HG03460 (cell line): ENCODE results near the gene SCN1B.
"Not testable (repeated sequence)": the region's sequence is repeated elsewhere in the genome, so short reads cannot be mapped to it uniquely, and the experiment has no call there.

Experiments used
- ATAC-seq: cut with Tn5 transposase; IDR thresholded peaks from one replicate; pipeline ENCODE4 v1.9.1; 2021; ENCODE audit not compliant: unreplicated experiment

Gene SCN1B

GRCh38 chr19:35034588-35035382 is 4.5 kb downstream of the SCN1B start:
- no peak for ATAC-seq

DNA sequence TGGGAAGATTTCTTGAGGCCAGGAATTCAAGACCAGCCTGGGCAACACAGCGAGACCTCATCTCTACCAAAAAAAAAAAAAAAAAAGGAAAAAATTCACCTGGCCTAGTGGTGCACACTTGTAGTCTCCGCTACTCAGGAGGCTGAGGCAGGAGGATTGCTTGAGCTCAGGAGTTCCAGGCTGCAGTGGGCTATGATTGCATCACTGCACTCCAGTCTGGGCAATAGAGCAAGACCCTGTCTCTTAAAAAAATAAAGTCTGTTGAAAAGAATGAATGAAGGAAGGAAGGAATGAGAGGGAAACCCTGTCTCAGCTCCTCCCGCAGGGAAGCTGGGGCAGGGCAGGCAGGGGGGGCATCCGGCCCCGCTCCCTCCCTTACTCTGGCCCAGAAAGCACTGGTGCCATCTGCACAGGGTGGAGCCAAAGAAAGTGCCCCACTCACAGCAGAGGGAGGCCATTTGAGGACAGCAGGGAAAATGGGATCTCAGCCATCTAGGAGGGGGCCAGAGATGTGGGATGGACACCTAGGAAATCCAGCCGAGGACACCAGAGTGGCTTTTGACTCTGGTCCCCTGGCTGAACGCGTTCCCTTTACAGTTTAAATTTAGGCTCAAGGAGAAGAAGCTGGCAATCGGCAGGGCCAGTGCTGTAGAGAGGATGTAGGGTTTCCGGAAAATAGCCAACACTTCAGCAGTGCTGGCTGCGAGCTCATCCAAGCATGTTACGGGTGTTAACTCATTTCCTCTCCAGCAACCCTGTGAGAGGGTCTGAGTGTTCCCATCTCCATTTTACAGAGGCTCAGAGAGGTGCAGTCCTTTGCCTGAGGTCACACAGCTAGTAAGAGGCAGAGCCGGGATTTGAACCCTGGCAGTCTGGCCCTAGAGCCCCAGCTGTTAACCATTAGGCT is 7.7 kb downstream of the SCN1B start:
- ATAC-seq, result no peak

GRCh38 chr19:35038623-35039512 is 8.6 kb downstream of the SCN1B start:
- ATAC-seq, result no peak

- ATAC-seq, result no peak
These were observed 9.9 kb downstream of the SCN1B start for GRCh38 chr19:35039881-35040825.

DNA sequence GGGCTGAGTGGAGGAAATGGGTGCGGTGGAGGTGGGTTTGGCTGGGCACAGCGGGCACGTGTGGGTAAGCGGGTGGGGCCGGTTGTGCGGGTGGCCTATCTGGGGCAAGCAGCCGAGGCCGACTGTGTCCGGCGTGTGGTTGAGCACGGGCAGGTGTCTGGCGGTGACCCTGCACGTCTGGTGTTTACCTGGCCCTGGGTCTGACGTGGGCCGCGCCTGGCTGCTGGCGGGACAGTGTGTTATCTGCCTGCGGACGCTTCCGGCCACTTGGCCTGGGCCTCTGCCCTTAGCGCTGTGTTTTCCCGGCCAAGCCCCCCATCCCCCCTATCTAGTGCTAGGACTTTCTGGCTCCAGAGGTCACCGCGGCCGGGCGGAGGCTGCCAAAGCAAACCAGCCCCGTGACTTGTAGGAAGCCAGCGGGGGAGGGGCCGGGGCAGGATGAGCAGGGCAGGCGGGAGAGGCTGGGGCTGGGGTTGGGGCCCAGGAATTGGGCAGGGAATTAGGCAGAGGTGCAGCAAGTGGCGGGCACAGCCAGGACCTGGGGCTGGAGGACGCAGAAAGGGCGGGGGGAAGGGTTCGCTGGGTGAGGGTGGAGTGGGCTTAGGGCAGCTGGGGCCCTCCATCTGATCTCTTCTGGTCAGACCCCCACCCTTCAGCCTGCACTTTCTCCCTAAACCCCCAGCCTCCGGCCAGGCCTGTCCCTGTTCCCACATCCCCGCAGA is 10.7 kb downstream of the SCN1B start:
- no peak for ATAC-seq

- ATAC-seq, result no peak
These were observed 11.3 kb downstream of the SCN1B start, which contains the start of gene HPN for GRCh38 chr19:35041548-35042055. TSS of gene HPN (plus strand) at chr19:35041721. CDS start at chr19:35042507, 786 bp downstream.

DNA sequence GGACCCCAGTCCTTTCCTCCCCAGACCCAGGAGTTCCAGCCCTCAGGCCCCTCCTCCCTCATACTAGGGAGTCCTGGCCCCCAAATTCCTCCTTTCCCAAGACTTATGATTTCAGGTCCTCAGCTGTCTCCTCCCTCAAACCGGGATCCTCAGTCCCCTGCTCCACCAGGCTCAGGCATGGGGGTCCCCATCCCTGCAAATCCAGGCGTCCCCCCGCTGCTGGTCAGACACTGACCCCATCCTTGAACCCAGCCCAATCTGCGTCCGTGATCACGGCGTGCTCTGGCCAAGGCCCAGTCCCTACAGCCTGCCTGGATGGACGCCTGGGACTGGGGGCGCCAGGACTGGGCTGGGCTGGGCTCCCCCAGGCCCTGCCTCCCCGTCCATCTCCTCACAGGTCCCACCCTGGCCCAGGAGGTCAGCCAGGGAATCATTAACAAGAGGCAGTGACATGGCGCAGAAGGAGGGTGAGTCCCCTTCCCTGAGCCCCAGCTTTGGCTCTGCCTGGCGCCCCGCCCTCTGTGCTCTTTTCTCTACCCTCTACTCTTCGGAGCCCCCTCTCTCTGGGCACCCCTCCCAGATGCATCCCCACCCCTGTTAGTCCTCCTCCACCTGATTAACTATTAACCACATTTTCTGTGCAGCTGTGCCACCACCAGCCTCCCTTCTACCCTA is 11.9 kb downstream of the SCN1B start:
- no peak for ATAC-seq

DNA sequence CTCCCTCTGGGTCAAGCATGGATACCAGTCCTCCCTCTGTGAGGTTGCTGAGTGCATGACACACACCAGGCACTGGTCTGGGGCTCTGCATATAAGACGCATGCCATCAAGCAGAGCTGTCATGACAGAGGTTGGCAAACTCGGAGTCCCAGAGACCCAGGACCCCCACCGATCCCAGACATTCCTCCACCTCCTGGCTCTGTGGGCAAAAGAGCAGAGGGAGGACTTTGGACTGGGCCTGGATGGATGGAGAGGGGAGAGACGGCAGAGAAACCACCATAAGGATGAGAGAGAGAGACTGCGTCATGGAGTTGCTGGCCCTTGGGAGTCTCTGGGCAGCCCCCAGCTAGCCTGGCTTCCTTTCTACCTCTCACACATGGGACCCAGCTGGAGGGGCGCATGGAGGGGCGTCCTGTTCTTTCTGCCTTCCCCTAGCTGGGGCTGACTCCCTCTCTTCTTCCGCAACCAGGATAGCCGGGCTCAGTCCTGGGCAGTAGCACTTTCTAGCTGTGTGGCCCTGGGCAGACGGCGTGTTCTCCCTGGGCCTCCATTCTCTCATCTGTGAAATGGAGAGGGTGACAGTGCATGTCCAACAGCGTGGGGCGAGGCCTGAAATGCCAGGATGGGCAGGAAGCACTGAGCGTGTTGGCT is 12.8 kb downstream of the SCN1B start:
- no peak for ATAC-seq

GRCh38 chr19:35043906-35044305 is 13.6 kb downstream of the SCN1B start:
- no peak for ATAC-seq

- no peak for ATAC-seq
These were observed 14.2 kb downstream of the SCN1B start for GRCh38 chr19:35044317-35045117.

DNA sequence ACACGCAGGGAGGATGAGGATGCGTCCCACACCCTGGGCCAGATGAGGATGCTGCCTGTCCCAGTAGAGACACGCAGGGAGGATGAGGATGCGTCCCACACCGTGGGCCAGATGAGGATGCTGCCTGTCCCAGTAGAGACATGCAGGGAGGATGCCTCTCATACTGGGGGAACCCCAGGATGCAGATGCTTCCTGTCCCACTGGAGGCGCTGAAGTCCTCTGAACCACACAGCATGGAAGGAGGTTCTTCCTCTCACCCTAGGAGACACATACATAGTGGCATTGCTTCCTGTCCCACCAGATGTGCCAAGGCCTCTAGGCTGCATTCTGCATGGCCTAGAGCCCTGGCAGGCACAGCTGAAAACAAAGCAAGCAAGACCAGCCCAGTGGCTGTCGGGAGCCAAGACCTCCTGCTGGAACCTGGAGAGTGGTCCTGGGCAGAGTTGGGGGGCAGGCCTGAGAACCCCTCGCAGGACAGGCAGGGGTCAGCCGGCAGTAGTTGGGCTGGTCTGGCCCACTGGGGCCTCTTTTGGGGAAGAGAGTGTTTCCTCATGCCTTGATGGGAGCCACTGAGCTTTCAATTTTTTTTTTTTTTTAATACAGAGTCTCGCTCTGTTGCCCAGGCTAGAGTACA is 15.5 kb downstream of the SCN1B start:
- no peak for ATAC-seq

DNA sequence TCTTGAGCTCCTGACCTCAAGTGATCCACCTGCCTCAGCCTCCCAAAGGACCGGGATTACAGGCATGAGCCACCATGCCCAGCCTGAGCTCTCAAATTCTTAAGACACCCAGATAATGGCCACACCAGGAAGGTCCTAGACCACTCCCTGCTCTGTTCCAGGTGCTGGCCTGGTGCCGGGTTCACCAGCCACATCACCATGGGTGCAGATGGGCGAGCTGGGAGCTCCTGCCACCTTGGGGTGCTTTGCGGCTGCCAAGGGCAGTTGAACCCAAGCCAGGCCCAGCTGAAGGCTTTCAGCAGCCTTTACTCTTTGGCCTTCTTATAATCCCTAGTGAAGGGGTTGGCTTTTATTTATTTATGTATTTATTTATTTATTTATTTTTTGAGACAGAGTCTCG is 16.2 kb downstream of the SCN1B start:
- no peak for ATAC-seq

- no peak for ATAC-seq
These were observed 18.7 kb downstream of the SCN1B start for GRCh38 chr19:35048911-35049411.

DNA sequence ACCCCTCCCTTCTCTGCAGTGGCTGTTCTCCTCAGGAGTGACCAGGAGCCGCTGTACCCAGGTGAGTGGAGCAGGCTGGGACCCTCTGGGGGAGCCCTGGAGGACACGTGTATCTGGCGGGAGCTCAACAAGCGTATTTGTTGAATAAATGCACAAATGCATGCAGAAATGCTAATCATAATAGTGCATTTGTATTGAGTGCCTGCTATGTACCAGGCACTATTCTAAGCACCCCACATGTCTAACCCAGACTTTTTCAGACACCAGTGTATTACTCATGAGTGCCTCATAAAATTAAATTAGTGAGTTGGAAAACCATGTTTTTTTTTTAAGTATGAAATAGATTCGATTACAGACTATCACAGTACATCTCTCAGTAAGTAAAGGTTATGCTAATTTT is 19.2 kb downstream of the SCN1B start:
- no peak for ATAC-seq

GRCh38 chr19:35050662-35051061 is 20.4 kb downstream of the SCN1B start:
- not testable (repeated sequence) for ATAC-seq

GRCh38 chr19:35051268-35051667 is 21.0 kb downstream of the SCN1B start:
- ATAC-seq, result not testable (repeated sequence)
